CD4-positive, alpha-beta T cell treated with Interleukin-6 for 4 hours (primary cell): ENCODE results near the gene FIBP.
"Not testable (repeated sequence)": the region's sequence is repeated elsewhere in the genome, so short reads cannot be mapped to it uniquely, and the experiment has no call there.

Source experiments
- DNase-seq: peaks from one replicate; pipeline ENCODE4 v3.0.0-alpha.2; 2020; ENCODE audit warnings: mixed read lengths

FIBP gene

GRCh38 chr11:65857853-65858680 is 30.2 kb downstream of the FIBP start, which contains the start of gene CFL1:
Gene CFL1 (minus strand): TSS chr11:65858180. CDS start chr11:65858099, 81 bp downstream.
- DNase-seq, result peak; percentile 98

- peak; percentile 67 for DNase-seq
These were observed 30.8 kb downstream of the FIBP start for GRCh38 chr11:65857500-65857852.

GRCh38 chr11:65856689-65857499 is 31.4 kb downstream of the FIBP start:
- DNase-seq, result peak; percentile 88

GRCh38 chr11:65855927-65856363 is 32.3 kb downstream of the FIBP start:
- DNase-seq, result no peak

- no peak for DNase-seq
These were observed 33.1 kb downstream of the FIBP start for GRCh38 chr11:65854852-65855837.

GRCh38 chr11:65854161-65854592 is 34.1 kb downstream of the FIBP start:
- no peak for DNase-seq

GRCh38 chr11:65853246-65853979 is 34.9 kb downstream of the FIBP start:
- DNase-seq, result no peak

GRCh38 chr11:65852508-65853245 is 35.6 kb downstream of the FIBP start:
- DNase-seq, result no peak

- DNase-seq, result no peak
These were observed 36.3 kb downstream of the FIBP start for GRCh38 chr11:65851811-65852507.

- no peak for DNase-seq
These were observed 37.1 kb downstream of the FIBP start for GRCh38 chr11:65851083-65851579.

GRCh38 chr11:65850217-65851082 is 37.8 kb downstream of the FIBP start:
- no peak for DNase-seq

- no peak for DNase-seq
These were observed 38.5 kb downstream of the FIBP start for GRCh38 chr11:65849771-65850216.

- DNase-seq, result no peak
These were observed 38.9 kb downstream of the FIBP start for GRCh38 chr11:65849366-65849765.

- not testable (repeated sequence) for DNase-seq
These were observed 39.6 kb downstream of the FIBP start for GRCh38 chr11:65848693-65849092.

GRCh38 chr11:65847746-65848145 is 40.5 kb downstream of the FIBP start:
- DNase-seq, result no peak

GRCh38 chr11:65844231-65844872 is 43.9 kb downstream of the FIBP start:
- DNase-seq, result no peak

GRCh38 chr11:65843811-65844210 is 44.5 kb downstream of the FIBP start:
- no peak for DNase-seq

GRCh38 chr11:65842144-65842543 is 46.1 kb downstream of the FIBP start:
- no peak for DNase-seq

GRCh38 chr11:65834202-65834601 is 54.1 kb downstream of the FIBP start:
- no peak for DNase-seq
